SKM-1 (cell line): Measurements from ENCODE around the gene RAC2.

ENCODE experiments used
- DNase-seq: peaks from one replicate; lab custom pipeline; 2025; ENCODE audit not compliant: unreplicated experiment; lab: John Stamatoyannopoulos, UW

Gene RAC2

GRCh38 chr22:37276776-37277175 lies 32.7 kb upstream of the RAC2 start:
- no peak for DNase-seq

GRCh38 chr22:37275622-37276021 lies 31.6 kb upstream of the RAC2 start:
- no peak for DNase-seq

GRCh38 chr22:37275134-37275533 lies 31.1 kb upstream of the RAC2 start:
- DNase-seq, result no peak

DNA sequence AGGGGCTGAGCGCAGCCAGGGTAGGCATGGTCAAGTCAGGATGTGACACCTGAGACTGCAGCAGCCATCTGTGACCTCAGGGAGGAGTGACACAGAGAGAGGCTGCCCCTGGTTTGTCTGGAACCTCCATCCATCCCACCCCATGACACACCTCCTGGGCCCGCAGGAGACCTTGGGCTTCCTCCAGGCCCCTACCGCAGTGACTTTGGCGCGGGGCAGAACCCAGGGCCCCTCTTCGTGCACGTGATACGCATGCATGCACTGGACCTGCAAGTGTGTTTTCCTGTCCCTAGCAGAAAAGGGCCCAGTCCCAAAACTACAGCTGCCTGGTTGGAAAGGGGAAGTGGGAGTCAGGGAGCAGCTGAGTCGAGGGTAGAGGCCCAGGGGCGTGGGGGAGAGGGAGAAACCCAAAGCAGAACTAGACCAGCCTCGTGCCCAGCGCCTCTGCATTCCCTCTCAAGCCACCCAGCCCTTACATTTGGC lies 30.4 kb upstream of the RAC2 start:
- DNase-seq, result peak; percentile 18

DNA sequence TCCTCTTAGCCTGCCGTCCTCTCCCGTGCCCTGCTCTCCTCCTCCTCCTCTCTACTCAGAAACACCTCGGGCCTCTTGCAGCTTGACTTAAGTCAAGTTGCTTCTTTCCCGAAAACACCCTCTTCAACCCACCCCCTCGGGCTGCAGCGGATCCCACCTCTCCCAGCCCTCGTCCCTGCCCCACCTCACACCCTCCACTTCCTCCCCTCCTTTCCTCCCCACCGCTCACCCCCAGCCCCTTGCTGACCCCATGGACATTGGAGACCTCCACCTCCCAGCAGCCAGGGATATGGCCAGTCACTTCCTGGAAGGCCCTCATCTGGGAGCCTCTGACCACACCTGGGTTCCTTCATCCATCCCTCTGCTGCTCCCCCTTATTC lies 29.8 kb upstream of the RAC2 start:
- no peak for DNase-seq

DNA sequence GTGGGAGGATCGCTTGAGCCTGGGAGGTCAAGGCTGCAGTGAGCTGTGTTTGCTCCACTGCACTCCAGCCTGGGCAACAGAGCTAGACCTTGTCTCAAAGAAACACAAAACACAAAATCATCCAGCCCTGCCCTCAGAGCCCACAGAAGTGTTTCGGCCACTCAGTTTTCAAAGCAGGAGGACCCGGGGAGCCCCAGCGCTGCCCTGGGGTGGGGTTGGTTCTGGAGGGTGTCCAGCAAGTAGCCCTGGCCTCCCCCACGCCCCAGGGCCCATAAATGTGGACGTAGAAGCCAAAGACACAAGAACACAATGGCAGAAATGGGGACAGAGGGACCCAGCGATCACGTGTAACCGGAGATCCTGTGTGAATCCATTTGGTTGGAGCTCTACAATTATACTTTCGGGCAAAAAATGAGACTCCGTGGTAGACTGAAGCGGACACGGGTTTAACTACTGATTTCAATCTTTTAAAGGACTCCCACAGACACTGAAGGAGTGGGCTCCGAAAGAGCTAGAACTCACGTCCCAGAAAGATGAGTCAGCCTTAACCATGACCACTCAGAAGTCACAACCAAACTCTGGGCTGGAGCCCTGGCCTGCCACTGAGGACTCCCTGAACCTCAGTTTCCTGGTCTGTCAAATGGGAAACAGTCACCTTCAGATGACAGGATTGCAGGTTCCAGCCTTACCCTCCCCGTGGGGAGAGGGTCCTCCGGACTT lies 29.2 kb upstream of the RAC2 start:
- DNase-seq, result no peak

- DNase-seq, result peak; percentile 19
Measured at GRCh38 chr22:37270928-37271650, 27.0 kb upstream of the RAC2 start.

DNA sequence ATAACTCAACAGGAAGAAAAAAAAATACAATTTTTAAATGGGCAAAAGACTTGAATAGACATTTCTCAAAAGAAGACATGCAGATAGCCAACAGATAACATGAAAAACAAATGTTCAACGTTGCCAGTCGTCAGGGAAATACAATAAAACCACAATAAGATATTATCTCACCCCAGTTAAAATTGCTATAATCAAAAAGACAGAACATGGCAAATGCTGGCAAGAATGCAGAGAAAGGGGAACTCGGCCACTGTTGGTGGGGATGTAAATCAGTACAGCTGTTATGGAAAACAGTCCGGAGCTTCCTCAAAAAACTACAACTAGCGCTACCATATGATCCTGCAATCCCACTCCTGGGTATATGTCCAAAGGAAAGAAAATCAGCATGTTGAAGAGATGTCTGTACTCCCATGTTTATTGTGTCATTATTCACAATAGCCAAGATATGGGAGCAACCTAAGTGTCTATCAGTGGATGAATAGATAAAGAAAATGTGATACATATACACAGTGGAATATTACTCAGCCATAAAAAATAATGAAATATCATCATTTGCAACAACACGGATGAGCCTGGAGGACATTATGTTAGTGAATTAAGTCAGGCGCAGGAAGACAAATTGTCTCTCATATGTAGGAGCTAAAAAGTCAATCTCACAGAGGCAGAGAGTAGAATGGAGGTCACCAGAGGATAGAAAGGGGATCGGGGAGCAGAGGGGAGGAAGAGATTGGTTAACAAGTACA lies 26.0 kb upstream of the RAC2 start:
- peak; percentile 28 for DNase-seq

DNA sequence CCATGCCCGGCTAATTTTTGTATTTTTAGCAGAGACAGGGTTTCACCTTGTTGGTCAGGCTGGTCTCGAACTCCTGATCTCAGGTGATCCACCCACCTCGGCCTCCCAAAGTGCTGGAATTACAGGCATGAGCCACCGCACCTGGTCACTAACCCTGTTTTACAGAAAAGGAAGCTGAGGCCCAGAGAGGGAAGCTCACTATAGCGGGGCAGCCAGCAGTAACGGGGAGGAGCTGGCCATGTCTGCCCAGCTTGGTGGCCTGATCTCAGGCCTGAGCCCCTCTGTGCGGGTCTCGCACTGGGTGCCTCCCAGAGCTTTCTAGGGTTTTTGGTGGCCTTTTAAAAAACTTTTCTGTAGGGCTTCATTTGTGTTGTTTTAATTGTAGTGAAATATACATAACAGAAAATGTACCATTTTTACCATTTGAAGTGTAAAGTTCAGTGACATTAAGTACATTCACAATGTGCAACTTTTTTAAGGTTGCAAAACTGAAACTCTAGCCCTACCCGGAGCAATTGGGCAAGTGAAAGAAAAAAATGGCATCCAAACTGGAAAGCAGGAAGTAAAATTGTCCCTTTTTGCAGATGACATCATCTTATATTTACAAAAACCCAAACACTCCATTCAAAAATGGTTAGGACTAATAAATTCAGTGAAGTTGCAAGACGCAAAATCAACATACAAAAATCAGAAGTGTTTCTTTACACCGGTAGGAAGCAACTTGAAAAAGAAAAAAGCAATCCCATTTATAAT lies 23.8 kb upstream of the RAC2 start:
- peak; percentile 63 for DNase-seq

DNA sequence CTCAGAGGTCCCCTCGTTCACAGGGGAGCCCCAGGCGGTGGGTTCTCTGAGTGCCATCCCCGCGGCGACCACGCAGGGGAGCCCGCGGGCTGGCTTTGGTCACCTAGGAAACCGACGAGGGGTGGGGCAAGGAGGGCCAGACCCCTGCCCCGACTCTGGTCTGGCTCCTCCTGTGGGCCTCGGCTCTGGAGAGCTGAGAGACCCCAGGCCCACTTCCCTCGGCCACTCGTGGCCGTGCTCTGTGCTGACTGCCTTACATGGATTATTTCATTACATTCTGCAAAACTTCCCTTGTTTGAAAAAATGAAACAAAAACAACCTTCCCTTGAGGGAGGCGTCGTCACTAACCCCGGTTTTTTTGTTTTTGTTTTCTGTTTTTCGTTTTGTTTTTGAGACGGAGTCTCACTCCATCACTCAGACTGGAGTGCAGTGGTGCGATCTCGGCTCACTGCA lies 23.1 kb upstream of the RAC2 start:
- DNase-seq, result no peak

DNA sequence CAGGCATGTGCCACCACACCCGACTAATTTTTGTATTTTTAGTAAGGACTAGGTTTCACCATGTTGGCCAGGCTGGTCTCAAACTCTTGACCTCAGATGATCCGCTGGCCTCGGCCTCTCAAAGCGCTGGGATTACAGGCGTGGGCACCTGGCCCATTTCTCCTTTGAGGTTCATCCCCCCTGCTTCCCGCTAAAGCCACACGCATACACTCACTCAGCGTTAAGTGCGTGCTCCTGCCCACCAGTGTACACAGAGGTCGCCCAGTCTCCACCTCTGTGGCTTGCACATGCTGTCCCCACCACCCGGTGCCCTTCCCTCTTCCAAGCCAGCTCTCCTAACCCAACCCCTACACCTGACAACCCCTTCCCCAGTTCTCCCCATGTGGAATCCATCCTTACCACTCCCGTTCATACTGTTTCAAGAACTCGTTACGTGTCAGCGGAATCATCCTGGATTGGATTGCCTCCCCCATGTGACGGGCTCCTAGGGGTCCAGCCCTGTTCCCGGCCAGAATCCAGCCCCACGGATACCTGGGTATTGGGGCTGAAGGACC lies 22.6 kb upstream of the RAC2 start:
- DNase-seq, result no peak

DNA sequence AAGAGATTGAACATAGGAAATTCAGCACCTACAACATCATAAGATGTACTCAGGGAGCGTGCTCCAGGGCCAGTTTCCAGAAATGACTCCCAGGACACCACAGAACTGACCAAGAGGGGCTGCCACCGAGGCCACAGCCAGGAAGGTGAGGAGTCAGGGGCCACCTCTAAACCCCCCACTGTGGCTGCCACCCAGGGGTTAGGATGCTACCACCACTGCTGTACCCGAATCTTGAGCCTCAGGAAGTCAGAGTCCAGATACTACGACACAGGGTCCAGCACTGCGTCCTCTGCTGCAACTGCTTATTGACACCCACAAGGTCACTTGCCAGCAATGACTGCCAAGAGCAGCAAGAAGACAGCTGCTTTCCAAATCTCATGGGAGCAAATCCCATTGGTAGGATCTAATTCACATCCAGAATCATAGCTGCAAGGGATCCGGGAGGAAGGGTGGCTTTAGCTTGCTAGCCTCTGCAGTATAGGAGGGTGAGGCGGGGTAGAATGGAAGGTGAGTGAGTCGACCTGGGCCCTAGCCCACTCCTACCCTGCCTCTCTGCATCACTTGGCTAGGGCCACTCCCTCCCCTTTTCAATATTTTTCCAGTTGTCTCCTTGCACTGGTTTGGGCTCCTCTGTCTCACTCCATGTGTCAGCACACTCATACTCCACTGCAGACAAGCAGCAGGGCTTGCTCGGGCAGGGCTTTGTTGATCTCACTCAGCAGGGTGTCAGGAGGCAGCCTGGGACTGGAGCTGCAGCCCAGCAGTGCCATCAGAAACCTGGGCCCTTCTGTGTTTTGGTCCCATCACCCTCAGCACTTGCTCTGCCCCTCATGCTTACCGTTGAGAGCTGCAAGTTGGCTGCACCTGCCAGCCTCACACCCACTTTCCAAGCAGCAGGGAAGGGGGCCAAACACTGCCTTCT lies 20.2 kb upstream of the RAC2 start:
- DNase-seq, result no peak

GRCh38 chr22:37262346-37262745 lies 18.3 kb upstream of the RAC2 start:
- no peak for DNase-seq

- DNase-seq, result peak; percentile 37
Measured at GRCh38 chr22:37260901-37261336, 16.9 kb upstream of the RAC2 start.

- no peak for DNase-seq
Measured at GRCh38 chr22:37260155-37260795, 16.2 kb upstream of the RAC2 start.

- no peak for DNase-seq
Measured at GRCh38 chr22:37259540-37260029, 15.5 kb upstream of the RAC2 start.

- DNase-seq, result no peak
Measured at GRCh38 chr22:37258753-37259401, 14.8 kb upstream of the RAC2 start.

GRCh38 chr22:37258005-37258752 lies 14.1 kb upstream of the RAC2 start:
- DNase-seq, result no peak
